Subcutaneous adipose tissue (tissue), 4 donors: Measurements from ENCODE around the gene SMYD2. TPM values are rescaled to one million over a fixed set of nuclear protein-coding genes. Genes with fewer than 3 reads are reported as not detected.

Source experiments
- total RNA-seq, 4 donors: library from RNA; depleted of rRNA; stranded (reverse); fragments of >200 nt; gene quantifications; one replicate each; pipeline ENCODE4 v1.1.0, GENCODE V29; 2016
- TF ChIP-seq, protein P1 (sequence below): fragments of 450-650 bp; IDR thresholded peaks from one replicate; pipeline ENCODE4 v1.5.1; 2016; ENCODE audit warnings: low read depth, mild to moderate bottlenecking, control low read depth, antibody characterized with exemption, moderate library complexity

Gene SMYD2, protein sequence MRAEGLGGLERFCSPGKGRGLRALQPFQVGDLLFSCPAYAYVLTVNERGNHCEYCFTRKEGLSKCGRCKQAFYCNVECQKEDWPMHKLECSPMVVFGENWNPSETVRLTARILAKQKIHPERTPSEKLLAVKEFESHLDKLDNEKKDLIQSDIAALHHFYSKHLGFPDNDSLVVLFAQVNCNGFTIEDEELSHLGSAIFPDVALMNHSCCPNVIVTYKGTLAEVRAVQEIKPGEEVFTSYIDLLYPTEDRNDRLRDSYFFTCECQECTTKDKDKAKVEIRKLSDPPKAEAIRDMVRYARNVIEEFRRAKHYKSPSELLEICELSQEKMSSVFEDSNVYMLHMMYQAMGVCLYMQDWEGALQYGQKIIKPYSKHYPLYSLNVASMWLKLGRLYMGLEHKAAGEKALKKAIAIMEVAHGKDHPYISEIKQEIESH
- 10 to 100 TPM; 30.0 to 49.9 (median 38.5) TPM for total RNA-seq

DNA sequence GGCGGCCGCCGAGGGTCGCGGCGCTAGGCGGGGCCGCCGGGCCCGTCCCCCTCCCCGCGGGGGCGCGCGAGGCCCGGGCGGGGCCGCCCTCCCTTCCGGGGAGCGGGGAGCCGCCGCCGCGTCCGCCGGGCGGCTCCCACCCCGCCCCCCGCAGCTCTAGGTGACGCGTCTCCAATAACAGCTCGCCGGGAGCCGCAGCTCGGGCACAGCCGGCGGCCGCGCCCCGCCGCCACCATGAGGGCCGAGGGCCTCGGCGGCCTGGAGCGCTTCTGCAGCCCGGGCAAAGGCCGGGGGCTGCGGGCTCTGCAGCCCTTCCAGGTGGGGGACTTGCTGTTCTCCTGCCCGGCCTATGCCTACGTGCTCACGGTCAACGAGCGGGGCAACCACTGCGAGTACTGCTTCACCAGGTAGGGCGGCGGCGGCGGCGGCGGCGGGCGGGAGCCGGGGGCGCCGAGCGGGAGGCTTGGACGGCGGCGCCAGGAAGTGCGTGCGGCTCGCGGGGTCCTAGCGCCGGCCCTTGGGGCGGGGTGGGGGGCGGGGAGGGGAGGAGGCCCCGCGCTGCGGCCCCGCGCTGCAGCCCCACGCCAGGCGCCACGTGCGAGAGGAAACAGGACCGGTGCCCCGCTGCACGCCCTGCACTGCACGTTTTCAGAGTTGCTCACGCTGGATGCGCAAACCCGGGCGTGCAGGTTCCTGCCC, at the start of gene SMYD2:
SMYD2 (plus strand) TSS at position 139 of the 699 bp plus-strand sequence; CDS start at position 235, 96 bp downstream.
- TF ChIP-seq, protein P1, sequence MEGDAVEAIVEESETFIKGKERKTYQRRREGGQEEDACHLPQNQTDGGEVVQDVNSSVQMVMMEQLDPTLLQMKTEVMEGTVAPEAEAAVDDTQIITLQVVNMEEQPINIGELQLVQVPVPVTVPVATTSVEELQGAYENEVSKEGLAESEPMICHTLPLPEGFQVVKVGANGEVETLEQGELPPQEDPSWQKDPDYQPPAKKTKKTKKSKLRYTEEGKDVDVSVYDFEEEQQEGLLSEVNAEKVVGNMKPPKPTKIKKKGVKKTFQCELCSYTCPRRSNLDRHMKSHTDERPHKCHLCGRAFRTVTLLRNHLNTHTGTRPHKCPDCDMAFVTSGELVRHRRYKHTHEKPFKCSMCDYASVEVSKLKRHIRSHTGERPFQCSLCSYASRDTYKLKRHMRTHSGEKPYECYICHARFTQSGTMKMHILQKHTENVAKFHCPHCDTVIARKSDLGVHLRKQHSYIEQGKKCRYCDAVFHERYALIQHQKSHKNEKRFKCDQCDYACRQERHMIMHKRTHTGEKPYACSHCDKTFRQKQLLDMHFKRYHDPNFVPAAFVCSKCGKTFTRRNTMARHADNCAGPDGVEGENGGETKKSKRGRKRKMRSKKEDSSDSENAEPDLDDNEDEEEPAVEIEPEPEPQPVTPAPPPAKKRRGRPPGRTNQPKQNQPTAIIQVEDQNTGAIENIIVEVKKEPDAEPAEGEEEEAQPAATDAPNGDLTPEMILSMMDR: no peak

DNA sequence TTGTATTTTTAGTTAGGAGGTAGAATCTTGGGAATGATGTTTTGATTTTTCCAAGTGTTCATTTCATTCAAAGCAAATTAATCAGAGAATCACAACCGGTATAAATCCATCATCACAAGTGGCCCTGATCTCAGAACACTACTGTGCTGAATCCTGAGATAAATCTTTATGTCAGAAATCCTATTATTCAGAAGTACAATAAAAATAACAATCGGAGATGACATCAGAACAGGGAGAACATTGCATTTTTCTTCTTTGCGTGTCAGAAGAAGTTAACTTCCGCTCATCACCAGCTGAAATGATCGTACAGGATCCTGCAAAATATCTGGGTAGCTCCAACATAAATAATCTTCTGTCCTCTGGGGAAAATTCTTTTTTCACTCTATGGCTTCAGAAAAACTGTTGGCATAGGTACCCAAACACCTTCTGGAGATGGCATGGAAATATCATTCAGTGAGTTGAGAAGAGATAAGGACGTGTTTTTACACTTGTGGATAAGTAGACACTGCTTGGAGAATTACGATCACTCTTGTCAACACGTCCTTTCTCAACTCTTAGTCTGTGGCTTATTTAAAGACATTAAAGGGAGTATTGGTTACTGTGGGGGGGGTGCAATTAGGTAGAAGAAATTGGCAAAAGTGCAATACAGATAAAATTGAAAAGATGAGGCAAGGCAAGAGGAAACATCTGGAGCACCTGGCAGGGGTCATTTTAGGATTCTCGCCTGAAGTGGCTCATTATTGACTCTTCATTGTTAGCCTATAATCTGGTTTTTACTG, 46.9 kb upstream of the SMYD2 start:
- TF ChIP-seq, protein P1: no peak

DNA sequence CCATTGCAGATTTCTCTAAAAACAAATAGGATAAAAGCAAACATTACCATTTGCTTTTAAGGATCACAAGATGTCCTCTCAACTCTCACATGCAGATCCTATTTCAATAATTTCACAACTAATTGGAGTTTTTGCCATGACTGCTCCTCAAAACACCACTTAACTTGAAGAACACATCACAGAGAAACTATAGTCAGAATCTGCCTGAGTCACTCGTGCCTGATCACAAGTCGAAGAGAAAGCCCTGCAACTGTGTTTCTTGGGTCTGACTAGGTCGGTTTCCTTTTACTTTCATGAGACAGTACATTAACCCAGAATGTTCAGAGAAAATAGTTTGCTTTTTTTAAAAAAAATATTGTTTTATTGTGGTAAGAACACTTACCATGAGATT, 46.3 kb upstream of the SMYD2 start:
- TF ChIP-seq, protein P1: no peak

DNA sequence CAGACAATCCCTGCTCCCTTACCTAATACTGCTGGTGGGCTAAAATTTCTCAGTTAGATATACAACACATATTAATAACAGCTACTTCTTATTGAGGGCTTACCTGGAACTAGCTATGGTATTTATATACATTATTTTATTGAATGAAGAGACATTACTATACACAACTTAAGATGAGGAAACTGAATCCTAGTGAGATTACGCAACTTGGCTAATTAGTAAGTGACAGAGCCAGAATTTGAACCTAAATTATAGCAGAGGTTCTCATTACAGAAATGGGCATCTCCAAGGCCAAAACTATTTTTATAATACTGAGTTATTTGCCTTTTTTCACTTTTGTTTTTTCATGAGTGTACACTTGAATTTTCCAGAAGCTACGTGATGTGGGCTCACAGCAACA, 44.5 kb upstream of the SMYD2 start:
- TF ChIP-seq, protein P1: no peak

DNA sequence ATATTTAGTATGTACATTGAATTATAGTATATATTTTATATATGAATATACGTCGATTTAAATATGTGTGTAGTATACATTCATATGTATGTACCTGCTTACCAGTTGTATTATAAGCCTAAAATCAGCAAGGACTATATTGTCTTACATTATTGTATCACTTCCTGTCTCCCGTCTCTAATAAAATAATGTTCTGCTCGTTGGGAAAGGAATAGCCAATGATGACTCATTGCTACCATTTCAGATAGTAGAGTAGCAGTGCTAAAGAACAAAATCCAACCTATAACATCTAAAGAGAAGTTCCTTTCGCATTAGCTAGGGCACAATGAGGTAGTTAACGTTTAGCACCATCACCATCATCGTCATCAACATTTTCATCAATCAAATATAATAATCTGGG, 39.9 kb upstream of the SMYD2 start:
- TF ChIP-seq, protein P1: no peak

DNA sequence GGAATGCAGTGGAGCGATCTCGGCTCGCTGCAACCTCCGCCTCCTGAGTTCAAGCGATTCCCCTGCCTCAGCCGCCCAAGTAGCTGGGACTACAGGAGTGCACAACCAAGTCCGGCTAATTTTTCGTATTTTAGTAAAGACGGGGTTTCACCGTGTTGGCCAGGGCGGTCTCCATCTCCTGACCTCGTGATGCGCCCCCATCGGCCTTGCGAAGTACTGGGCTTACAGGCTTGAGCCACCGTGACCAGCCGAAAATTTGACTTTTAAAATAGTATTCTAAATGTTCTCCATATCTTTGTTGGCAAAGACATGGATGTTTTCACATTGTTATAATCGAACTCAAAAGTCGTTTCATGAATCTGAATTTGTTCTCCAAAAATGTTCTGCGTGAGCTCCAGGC, 36.7 kb upstream of the SMYD2 start:
- TF ChIP-seq, protein P1: no peak

DNA sequence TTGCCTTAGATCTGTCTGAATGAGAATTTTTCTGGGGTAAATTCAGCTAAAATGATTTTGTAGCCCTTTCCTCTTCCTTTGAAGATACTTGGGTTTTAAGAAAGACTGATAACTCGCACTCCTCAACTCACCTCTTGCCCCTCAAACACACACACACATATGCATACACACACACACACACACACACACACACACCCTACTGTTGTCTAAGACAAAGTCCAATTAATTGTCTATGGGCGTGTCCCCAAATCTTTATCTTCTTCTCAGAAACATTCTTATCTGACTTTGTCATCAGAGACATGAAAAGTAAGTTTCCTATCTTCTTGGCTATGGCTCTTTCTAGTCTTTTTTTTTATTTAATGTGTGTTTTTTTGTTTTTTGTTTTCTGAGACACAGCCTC, 36.1 kb upstream of the SMYD2 start:
- TF ChIP-seq, protein P1: no peak
